GM21447 (cell line): ENCODE results near the gene AGPAT1.
"Not testable (repeated sequence)": the region's sequence is repeated elsewhere in the genome, so short reads cannot be mapped to it uniquely, and the experiment has no call there.

Experiments
- ATAC-seq: cut with Tn5 transposase; IDR thresholded peaks from one replicate; pipeline ENCODE4 v1.9.1; 2021; ENCODE audit not compliant: unreplicated experiment

AGPAT1 gene, protein sequence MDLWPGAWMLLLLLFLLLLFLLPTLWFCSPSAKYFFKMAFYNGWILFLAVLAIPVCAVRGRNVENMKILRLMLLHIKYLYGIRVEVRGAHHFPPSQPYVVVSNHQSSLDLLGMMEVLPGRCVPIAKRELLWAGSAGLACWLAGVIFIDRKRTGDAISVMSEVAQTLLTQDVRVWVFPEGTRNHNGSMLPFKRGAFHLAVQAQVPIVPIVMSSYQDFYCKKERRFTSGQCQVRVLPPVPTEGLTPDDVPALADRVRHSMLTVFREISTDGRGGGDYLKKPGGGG

DNA sequence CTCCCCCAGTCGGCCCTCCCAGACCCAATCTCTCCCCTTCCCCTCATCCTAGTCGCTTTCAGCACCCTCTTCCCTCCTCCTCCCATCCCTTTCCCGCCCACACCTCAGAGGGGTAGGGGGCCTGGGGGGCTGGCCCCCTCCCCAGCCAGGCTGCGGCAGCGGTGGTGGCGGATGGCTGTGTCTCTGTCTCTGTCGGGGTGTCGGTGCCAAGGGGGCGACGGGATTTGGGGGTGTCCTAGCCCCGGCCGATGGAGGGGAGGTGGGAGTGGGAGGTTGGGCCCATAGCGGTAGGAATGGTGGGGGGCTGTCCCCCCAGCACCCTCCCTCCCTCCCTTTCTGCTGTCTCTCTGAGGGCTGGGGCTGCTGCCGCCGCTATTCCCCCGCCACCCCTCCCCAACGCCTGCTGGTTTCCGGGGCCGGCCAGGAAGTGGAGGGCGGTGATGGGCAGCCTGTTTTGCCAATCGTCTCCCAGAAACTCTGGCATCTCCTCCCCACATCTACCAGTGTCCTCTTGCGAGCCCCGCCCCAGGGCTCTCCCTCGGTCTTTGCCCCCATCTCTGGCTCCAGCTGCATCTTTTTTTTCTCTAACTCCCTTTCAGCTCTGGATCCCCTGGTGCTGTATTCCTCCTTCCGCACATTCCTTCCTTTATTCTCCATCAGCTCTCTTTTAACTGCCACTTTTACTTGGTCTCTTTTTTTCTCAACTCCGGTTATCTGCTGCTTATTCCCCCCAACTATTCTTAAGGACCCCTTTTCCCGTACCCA, at the start of gene AGPAT1:
TSS of gene AGPAT1 (minus strand) at position 374 of the 765 bp plus-strand sequence. CDS start 4,588 bp downstream, outside the sequence.
- peak; percentile 41 for ATAC-seq

DNA sequence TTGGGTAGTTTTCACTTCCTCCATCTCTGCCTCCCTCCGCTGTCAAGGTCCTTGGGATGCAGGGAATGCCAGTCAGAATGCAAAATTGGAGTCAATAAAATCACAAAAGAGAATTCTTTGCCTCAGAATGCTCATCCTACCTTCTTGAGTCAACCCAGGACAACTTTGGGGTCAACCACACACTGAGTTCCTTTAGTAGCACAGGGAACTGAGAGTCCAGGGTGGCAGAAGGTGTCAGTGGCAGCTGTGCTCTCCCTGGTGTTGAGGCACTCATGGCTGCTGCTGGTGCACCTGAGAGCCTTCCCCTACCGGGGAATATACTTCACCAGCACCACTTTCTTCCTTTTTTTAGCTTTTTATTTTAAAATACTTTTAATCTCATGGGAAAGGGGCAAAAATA, 48.8 kb upstream of the AGPAT1 start:
- ATAC-seq, result peak; percentile 57

DNA sequence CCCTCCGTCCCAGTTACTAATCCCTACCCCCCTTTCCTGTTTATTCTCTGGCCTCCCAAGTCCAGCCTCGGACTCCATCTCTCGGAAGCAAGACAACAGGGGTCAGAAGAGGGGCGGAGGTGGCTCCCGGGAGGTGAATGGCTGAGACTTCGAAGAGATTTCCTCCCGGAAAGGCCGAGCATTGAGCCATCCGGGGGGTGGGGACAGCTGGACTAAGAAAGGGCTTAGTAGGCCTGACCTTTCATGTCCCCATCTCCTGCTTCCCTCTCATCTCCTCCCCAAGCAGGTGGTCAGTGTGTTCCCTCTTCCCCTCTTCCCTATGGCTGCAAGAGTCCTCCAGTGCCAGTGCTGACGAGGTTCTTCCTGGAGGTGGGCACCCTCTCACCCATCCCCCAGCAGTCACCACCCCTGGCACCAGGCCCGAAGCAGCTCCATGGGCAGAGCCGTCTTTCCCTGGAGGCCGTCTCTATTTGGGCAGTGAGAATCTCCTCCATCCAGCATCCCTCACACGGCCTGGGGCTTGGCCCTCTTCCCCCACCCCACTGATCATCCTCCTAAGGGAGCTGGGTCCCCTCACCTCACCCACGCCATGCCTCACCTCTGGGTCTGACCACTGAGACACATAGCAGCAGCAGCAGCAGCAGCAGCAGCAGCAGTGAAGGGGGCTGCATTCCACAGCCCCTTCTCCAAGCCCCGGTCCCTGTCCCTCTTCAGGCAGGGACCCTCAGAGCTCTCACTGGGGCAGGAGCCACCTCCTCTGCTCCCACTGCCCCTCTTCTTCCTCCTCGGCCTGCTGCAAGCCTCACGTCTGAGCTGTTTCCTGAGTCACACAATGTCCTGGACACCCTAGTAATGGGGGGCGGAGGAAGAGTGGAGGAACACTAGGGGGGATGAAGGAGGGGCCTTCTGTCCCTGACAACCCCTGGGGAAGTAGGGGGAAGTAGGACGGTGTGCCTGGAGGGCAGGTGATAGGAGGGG, 47.7 kb upstream of the AGPAT1 start, which contains the start of gene NOTCH4:
TSS of gene NOTCH4 (minus strand) at position 810 of the 978 bp plus-strand sequence. CDS start at position 671, 139 bp downstream.
- ATAC-seq, result no peak

DNA sequence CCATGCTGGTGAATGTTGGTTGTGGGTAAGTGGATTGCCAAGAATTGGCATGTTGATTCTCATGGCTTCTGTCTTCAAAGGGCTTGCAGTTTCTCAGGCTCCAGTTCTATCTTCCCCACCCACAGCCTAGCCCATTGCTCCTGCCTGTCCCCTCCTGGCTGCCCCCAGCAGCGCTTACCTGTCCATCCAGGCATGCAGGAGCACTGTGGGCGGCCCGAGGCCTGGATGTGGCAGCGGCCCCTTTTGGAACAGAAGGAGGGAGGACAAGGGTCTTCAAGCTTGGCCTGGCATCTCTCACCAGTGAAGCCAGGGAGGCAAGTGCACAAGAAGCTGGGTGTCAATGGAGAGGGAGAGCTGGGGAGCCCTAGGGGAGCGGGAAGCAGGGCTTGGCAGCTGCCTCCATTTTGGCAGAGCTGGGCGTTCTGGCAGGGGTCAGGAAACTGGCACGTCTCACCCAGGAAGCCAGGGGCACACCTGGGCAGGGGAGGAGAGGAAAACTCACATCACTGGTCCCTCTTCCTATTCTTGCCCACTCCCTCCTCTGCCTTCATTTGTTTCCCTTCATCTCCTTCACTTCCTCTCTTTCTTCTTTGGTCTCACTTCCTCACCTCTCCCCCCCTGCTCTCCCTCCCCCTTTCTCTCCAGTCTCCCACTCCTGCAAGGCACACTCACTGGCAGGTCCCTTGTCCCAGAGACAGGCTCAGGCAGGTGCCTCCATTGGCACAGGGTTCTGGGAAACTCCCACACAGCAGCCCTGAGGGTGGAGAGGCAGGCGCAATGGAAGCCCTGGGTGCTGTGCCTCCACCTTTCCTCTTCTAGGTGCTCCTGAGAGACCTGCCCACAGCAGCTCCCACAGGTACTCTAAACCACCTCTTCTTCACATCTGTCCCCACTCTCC, 46.7 kb upstream of the AGPAT1 start:
- no peak for ATAC-seq

DNA sequence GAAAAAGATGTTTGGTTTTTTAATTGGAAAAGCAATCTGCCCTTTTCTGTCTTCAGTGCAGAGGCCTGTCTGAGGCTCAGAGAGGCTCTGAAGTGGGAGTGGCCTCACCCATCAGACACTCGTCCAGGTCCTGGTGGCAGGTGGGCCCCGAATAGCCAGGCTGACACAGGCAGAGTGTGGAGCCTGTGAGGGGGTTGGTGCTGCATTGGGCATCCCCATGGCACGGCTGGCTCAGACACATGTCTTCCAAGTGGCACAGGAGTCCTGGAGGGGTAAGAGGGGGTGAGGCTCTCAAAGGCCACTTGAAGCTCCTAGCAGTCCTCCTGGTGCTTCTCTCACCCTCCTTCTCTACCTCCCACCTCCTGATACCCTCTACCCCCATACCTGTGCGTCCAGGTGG, 44.1 kb upstream of the AGPAT1 start:
- ATAC-seq, result no peak

DNA sequence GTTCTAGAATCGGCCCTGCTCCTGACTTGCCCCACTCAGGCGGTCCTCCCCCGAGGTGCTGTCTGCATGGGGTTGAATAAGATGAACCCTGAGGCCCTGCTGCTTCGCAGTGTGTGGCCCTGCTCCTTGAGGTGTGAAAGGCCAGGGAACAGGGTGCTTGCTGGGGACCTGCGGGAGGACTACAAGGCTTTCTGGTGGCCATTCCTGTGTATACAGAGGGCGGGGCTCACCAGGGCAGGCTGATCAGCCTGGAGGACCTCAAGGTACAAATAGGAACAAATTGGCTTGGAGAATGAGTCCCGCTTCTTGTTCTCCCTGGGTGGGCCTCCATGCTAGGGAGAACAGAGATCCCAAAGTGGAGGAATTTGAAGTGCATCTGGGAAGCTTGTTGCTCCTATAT, 42.3 kb upstream of the AGPAT1 start:
- ATAC-seq, result no peak

DNA sequence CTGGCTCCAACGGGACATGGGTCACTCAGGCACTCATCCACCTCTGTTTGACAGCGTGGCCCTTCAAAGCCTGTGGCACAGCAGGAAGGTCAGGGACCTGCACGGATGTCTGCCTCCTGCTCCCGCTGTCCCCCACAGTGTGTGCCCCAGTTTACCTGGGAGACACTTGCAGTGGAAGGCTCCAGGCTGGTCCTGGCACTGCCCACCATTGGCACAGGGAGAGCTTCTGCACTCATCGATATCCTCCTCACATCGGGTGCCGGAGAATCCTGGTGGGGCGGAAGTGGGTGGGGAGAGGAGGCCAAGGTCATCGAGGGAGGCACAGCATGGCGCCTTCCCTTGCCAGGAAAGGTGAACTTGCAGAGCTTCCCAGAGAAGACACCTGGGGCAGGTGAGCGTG, 41.1 kb upstream of the AGPAT1 start:
- no peak for ATAC-seq

DNA sequence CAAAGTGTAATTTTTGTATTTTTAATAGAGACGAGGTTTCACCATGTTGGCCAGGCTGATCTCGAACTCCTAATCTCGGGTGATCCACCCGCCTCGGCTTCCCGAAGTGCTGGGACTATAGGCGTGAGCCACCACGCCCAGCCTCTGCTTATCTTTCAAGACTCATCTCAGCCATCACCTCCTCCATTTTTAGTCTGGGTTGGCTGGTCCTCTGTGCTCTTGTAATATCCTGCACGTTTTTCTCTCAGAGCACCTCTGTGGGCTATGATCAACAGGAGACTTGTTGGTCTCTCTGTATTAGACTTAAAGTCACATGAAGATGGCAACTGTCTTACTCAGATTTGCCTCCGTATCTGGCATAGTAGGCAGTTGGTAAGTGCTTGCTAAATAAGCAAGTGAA, 40.4 kb upstream of the AGPAT1 start:
- no peak for ATAC-seq

DNA sequence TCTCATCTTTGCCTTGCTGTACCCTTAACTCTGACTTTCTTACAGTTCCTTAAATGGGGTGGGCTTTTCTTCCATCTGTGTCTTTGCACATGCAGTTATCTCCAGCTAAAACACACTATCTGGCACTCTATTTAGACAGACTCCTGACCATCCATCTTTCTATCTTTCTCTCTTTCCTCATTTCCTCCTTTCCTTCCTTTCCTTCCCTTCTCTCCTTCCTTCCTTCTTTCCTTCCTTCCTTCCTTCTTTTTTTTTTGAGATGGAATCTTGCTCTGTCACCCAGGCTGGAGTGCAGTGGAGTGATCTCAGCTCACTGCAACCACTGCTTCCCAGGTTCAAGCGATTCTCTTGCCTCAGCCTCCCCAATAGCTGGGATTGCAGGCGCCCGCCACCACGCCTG, 39.7 kb upstream of the AGPAT1 start:
- no peak for ATAC-seq

DNA sequence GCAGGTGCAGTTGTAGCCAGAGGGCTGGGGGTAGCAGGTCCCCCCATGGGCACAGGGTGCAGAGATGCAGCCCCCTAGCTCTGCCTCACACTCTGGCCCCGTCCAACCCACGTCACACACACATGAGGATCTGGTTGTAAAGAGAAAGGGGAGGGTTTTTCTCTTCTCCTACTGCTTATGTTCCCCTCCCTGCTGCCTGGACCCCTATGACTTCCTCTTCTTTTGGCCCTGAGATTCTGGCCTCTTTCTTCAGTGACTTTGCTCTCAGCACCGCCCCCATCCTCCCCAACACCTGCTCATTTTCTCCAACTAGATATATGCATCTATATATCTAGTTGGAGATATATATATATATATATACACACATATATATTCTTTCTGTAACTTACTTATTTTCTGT, 38.2 kb upstream of the AGPAT1 start:
- no peak for ATAC-seq

DNA sequence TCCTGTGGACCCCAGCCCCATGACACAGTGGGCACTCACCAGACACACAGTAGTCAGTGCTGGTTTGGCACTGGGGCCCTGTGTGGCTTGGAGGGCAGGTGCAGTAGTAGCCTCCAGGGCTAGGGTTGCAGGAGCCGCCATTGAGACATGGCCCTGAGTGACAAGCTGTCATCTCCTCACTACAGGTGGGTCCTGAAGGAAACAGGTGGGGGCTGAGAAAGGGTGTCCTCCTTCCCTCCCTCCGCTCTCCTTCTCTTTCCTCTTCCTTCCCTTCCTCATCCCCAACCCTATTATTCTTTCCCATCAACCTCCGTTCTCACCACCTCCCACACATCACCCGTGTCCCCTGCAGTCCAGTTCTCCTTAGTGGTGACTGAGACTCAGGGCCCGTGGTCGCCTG, 37.8 kb upstream of the AGPAT1 start:
- no peak for ATAC-seq

DNA sequence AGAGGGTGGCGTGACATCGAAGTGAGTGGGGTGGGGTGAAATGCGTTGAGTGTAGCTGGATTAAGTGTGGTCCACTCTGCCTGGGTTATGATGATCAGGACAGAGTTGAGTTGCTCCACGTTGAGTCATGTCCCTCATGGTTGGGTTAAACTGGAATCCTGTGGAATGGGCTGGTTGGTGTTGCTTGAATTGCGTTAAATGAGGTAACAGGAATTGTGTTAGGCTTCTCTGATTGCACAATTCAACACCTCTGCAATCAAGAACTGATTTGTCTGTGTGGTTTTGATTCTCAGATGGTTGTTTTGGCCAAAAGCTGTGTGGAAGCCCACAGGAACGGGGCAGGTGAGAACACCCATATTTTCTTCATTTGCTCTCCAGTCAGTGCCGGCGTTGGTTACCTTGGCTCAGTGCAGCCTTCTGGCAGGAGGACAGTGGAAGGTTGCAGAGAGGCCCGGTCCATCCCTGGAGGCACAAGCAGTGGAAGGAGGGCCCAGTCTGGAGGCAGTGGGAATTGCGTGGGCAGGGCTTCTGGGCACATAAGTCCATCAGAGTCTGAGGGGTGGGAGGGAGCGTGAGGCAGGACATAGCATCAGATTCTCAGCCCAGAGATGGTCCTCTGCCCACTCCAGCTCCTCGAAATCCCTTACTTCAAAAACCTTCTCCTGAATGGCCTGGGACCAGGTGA, 36.3 kb upstream of the AGPAT1 start:
- ATAC-seq, result no peak

DNA sequence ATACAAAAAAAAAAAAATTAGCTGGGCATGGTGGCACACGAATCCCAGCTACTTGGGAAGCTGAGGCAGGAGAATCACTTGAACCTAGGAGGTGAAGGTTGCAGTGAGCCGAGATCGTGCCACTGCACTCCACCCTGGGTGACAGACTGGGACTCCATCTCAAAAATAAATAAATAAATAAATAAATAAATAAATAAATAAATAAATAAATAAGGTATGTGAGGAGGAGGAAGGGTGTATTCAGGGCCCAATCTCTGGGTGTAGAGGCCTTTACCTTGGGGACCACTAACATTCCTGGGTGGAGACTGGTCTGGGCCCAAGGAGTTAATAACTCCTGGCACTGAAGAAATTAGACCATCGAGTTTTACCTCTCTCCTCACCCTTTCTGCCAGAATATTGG, 35.5 kb upstream of the AGPAT1 start:
- ATAC-seq, result not testable (repeated sequence)

DNA sequence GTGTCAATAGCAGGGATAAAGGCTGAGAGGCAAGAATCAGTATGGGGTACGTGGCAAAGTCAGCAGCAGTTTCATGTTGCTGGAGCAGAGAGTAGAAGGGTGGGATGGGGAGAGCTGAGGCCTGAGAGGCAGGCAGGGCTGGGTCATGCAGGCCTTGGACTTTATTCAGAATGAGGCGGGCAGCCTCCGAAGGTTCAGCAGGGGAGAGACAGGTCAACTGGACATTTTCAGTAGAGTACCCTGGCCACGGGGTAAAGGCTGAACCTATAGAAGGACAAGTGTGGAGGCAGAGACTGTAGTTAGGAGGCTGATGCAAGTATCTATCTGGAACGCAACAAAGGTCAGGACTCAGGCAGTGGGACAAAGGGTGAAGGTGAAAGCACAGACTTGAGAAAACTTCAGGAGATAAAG, 34.3 kb upstream of the AGPAT1 start:
- no peak for ATAC-seq

DNA sequence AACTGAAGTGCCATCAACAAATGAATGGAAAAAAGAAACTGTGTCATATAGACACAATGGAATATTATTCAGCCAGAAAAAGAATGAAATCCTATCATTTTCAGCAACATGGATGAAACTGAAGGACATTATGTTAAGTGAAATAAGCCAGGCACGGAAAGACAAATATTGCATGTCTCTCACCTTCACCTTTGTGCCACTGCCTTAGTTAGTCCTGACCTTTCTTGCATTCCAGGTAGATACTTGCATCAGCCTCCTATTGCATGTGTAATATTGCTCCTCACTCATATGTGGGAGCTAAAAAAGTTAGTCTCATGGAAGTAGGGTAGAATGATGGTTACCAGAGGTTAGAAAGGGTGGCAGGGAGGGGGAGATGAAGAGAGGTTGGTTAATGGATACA, 33.1 kb upstream of the AGPAT1 start:
- no peak for ATAC-seq

DNA sequence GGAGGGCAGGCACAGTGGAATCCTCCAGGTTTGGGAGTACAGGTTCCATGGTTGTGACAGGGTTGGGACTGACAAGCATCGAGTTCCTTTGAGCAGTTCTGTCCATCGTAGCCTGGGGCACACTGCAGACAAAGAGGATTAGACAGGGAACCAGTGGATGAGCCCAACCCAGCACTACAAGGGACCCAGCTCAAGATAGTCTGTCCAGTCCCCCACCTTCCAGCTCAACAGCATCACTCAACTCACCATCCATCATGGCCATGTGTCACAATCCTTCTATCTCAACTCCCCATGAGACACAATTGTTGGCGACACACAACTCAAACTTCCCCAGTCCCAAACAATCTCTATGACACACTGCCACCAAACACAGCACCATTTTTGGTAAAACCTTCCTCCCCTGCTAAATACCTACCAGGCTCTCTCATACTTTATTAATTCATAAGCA, 28.4 kb upstream of the AGPAT1 start:
- no peak for ATAC-seq

DNA sequence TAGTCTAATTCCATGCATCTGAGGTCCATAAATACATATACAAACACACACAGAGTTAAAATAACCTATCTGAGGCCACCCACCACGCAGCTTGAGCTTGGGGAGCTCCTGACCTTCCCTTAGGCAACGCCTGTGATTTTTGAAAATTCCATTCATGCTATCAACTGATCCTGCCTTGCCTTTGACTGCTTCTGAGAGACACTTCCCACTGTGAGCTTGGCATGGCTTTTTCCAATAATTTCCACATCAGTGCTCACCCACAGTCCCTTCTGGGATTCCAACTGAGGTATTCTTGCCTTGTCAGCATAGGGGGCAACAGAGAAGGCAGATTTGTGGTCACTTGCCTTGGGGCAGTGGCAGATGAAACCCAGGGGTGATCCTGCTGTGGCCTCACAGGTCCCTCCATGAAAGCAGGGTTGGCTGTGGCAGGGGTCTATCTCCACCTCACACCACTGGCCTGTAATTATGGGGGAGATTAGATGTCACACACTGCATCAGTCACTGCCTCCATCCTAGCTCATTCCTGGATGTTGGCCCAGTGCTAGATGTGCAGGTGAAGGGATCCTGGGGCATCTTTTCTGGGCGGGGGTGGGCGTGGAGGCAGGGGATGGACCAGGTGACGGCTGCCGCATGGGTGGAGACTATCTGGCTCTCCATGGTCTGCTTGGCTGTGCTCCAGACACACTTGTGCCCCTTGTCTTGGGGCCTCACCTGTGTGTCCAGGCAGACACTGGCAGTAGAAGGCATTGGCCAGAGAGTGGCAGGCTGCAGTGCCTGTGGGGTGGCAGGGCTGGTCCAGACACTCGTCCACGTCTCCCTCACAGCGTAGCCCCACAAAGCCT, 27.8 kb upstream of the AGPAT1 start:
- ATAC-seq, result no peak

DNA sequence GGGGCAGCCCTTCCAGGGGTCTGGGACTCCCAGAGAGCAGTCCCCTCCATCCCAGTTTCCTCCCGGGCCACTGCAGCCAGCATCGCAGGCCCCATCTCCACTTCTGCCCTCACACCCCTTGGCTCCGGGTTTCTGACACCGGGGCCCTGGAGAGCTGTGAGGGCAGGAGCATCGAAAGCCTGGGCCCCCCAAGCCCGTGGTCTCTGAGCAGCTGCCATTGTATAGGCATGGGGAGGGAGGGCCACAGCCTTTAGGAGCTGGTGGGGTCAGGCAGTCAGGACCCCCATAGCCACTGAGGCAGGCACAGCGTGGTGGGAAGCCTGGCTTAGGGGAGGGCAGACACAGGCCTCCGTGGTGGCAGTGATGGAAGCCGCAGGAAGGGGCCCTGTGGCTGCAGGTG, 26.3 kb upstream of the AGPAT1 start:
- ATAC-seq, result no peak
